Neural progenitor cell (in vitro differentiated cells): Measurements from ENCODE around the gene TP73.
"Not testable (repeated sequence)": the region's sequence is repeated elsewhere in the genome, so short reads cannot be mapped to it uniquely, and the experiment has no call there.

Experiments
- CTCF ChIP-seq: fragments of 200-600 bp; sonication (generic); IDR thresholded peaks from 2 replicates; pipeline ENCODE4 v1.5.1; 2017; ENCODE audit warnings: antibody characterized with exemption, mild to moderate bottlenecking
- EZH2 ChIP-seq: fragments of 200-600 bp; sonication (generic); IDR thresholded peaks from 2 replicates; pipeline ENCODE4 v1.6.1; 2017; ENCODE audit warnings: antibody characterized with exemption, mild to moderate bottlenecking, moderate library complexity
- EZH2phosphoT487 ChIP-seq: fragments of 200-600 bp; sonication (generic); IDR thresholded peaks from 2 replicates; pipeline ENCODE4 v1.6.1; 2017; ENCODE audit warnings: antibody characterized with exemption

- TF ChIP-seq CTCF, result peak; percentile 99
- TF ChIP-seq EZH2, EZH2phosphoT487: not testable (repeated sequence)
Measured at GRCh38 chr1:3724416-3725030, 72.2 kb downstream of the TP73 start.
